ENCODE results near the gene ASB1.

The ASB1 gene

GRCh38 chr2:238426568-238427434 is at the start of gene ASB1:
Gene ASB1 (plus strand): TSS chr2:238426927. CDS start chr2:238427071, 144 bp downstream.
- peak; percentile 85 for DNase-seq (ENCODE audit: low spot score)

- DNase-seq (ENCODE audit: low spot score) = no peak
Observed at GRCh38 chr2:238378230-238379095, 48.3 kb upstream of the ASB1 start.

- DNase-seq (ENCODE audit: low spot score) = peak; percentile 91
Observed at GRCh38 chr2:238379096-238379810, 47.5 kb upstream of the ASB1 start.

DNA sequence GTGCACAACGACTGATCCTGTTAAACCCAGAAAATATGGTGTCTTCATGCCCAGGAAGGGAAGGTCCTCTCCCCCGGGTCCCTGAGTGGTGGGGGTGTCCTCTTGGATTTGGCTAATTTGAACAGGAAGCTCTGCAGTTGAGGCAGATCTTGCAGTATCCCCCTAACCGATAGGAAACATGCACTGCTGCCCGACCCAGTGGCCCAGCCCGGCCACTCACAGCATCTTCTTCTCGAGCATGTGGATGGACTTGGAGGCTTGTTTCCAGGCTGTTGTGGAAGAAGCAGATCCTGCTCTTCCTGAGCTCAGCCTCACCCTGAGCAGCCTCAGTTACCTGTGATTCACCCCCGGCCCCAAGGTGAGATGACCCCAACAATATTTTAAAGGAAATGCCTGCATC is 46.4 kb upstream of the ASB1 start:
- DNase-seq (ENCODE audit: low spot score) = no peak

GRCh38 chr2:238380785-238381184 is 45.9 kb upstream of the ASB1 start:
- DNase-seq (ENCODE audit: low spot score) = peak; percentile 55

GRCh38 chr2:238381341-238382115 is 45.2 kb upstream of the ASB1 start:
- DNase-seq (ENCODE audit: low spot score) = no peak

DNA sequence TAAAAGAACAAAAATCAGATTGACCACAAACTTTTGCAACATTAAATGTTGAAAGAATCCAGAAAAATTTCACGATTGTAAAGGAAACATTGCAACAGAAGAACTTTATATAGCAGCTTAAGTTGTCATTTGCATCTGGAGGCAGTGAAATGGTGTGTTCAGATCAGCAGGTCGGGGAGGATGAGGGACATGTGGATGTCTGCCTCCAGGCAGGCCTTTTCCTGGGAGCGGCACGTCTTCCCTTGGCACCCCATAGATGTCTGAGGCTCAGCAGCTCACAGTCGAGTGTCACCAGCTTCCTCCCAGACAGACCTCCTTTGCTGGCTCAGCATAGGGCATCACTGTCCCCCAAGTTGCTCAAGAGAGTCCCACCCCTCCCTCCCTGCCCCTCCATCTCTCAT is 44.3 kb upstream of the ASB1 start:
- no peak for DNase-seq (ENCODE audit: low spot score)

DNA sequence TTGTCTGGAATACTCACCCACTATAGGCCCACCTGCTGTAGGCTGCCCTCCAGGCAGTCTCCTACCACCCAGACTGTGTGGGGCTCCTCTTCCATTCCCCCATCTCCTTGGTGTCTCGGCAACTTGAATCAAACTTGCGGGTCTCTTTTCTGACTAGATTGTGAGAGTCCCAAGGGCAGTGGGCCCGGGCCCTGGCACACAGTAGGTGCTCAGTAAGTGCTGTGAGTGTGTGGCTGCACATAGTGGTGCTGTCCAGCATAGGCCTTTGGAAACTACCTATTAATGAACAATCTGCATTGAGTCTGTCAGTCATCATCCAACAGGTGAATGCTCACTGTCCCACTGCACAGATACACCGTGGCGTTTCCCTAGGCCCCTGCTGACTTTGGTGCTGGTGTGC is 43.6 kb upstream of the ASB1 start:
- DNase-seq (ENCODE audit: low spot score) = no peak

GRCh38 chr2:238383743-238384380 is 42.9 kb upstream of the ASB1 start:
- no peak for DNase-seq (ENCODE audit: low spot score)

DNA sequence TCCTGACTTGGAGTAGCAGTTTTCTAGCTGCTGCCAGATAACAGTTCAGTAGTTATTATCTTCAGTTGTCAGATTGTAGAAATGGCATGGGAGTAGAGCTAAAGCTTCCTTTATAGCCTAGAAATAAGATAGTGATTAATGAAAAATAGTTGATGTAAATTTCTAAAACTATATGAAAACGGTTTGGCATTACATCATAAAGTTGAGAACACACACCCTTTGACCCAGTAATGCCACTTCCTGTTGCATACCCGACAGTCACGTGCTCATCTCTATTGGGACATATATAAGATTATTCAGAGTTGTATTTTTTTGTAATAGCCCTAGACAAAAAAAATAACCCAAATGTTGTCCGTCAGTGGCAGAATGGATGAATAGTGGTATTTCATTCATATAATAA is 39.4 kb upstream of the ASB1 start:
- no peak for DNase-seq (ENCODE audit: low spot score)

GRCh38 chr2:238388794-238389193 is 37.9 kb upstream of the ASB1 start:
- DNase-seq (ENCODE audit: low spot score) = no peak

DNA sequence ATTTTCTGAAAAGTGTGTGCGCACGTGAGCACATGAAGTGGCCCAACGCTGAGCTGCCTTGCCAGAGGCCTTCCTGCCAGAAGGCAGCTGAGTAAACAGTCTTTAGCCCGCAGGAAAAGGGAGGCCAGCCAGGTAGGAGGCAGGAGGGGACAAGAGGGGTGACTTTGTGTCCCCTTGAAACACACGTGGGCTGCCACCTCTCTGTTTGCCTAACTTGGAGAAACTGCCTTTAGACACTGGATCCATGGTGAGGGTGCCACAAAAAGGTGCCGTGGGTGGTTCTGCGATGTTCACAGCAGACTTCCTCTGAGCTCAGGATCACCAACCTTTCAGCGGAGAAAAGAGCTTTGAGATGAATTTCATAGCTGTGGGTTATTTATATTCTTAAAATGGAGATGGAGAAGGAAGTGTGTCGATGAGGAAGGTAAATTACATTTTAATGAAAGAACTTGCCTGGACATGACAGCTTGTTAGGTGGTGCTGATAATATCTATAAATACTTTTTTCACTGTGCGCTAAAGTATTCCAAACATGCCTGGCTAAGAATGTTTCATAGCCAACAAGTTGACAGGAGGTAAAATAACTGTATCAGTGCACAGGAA is 36.6 kb upstream of the ASB1 start:
- no peak for DNase-seq (ENCODE audit: low spot score)

DNA sequence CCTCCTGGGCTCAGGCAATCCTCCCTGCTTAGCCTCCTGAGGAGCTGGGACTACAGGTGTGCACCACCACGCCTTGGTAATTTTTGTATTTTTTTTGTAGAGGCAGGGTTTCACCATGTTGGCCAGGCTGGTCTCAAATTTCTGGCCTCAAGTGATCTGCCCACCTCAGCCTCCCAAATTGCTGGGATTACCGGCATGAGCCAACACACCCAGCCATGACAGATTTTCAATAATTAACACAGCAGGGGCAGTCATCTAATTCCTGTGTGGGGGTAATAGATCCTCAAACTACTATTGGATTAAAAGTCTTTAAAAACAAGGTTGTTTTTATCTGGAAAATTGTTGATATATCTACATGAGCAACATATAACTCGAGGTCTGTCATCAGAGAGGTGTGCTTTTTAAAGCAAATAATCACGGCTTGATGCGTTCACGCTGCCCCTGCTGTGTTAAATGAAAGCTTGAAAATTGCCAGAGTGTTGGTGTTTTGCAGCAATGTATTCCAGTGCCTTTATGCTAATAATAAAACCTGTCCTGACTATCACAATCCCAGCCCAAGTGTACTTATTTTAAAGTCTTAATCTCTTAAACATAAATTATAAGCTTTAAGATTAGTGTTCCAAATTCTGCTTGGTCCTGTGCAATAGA is 35.6 kb upstream of the ASB1 start:
- no peak for DNase-seq (ENCODE audit: low spot score)

GRCh38 chr2:238396663-238397062 is 30.1 kb upstream of the ASB1 start:
- no peak for DNase-seq (ENCODE audit: low spot score)

GRCh38 chr2:238397356-238397755 is 29.4 kb upstream of the ASB1 start:
- DNase-seq (ENCODE audit: low spot score) = no peak

DNA sequence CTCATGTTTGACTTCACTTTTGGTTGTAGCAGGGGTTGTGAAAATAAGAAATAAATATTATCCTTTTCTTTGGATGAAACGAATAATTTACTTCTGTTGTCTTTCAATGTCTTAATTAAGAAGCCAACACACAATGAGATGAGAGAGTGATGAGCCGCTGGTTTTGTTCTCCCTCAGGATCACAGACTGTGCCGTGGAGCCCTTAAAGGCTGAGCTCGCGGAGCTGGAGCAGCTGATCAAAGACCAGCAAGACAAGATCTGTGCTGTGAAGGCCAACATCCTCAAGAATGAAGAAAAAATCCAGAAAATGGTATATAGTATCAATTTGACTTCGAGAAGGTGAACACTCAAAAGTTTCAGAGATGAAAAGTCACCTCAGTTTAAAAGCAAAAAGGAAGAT is 28.1 kb upstream of the ASB1 start:
- DNase-seq (ENCODE audit: low spot score) = no peak

GRCh38 chr2:238399094-238399493 is 27.6 kb upstream of the ASB1 start:
- DNase-seq (ENCODE audit: low spot score) = no peak

DNA sequence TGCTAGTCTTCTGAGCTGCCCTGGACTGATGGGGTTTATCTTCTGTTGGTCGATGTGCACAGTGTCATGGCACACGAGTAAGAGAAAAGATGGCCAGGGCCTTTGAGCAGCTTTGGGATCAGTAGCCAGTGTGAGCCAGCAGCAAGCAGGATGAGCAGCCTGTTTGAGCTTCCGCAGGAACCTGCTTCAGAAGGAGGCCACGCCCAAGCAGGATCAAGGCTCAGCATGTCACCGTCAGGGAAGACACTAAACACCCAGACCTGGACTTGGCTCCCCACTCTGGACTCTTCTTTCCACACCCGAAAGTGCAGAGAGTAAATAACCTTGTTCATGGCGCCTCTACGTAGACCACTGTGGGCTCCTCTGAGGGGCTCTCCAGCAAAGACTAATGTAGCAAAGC is 25.2 kb upstream of the ASB1 start:
- no peak for DNase-seq (ENCODE audit: low spot score)

DNA sequence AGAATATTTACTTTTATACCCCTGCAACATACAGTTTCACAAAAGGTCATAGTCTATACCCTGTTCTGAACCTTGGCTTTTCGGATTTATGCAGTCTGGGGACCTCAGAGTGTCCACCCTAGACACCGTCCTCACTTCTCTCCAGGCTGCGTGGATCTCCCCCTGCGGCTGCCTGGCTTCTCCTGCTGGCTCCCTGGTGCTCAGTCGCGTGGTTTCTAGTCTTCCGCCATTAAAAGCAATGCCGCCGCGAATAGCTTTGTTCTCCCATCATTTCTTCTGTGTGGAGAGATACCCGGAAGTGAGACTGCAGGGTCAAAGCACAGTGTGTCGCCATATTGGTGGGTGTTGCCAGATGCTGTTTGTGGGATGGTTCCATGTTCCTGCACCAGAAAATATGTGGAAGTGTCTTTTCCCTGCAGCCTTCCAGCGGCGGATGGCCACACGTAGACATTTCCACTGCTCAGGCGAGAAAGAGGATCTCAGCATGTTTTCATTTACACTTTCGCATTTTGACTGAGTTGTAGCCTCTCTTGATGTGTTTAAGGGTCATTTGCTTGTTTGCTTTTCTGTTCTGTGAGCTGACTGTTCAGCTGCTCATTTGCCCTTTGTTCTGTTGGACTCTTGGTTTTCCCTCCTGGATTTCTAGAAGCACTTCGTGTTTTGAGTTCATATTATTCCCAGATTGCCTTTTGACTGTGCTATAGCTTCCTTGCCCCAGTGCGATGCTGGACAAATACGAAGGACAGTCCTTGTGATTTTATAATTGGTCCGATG is 22.9 kb upstream of the ASB1 start:
- no peak for DNase-seq (ENCODE audit: low spot score)

All from kidney tubule cell (primary cell).